DOHH2 (cell line): Measurements from ENCODE around the gene CDT1.

Source experiments
- H3F3A ChIP-seq: fragments of 200-600 bp; sonication (generic), shearing (Covaris generic); 2 replicates; pipeline ENCODE4 v1.6.0; 2016; ENCODE audit warnings: antibody characterized with exemption, mild to moderate bottlenecking; ENCODE audit not compliant: control insufficient read depth, insufficient read depth
- H3K27ac ChIP-seq: fragments of 200-600 bp; sonication (generic); 2 replicates; pipeline ENCODE4 v1.5.1; 2014; ENCODE audit warnings: low read depth, mild to moderate bottlenecking, low read length, moderate library complexity
- H3K27me3 ChIP-seq: fragments of 200-600 bp; sonication (generic); 2 replicates; pipeline ENCODE4 v1.6.1; 2014; ENCODE audit warnings: mild to moderate bottlenecking, low read length, mixed read lengths; ENCODE audit not compliant: control insufficient read depth
- H3K36me3 ChIP-seq: fragments of 200-600 bp; sonication (generic); 2 replicates; pipeline ENCODE4 v1.6.1; 2014; ENCODE audit warnings: mild to moderate bottlenecking, low read length, moderate library complexity, mixed read lengths; ENCODE audit not compliant: control insufficient read depth
- H3K4me1 ChIP-seq: fragments of 200-600 bp; sonication (generic); 2 replicates; pipeline ENCODE4 v1.6.1; 2014; ENCODE audit warnings: mild to moderate bottlenecking, low read length, mixed read lengths; ENCODE audit not compliant: control insufficient read depth
- H3K4me2 ChIP-seq: fragments of 200-600 bp; sonication (generic); 2 replicates; pipeline ENCODE4 v1.6.0; 2014; ENCODE audit warnings: mild to moderate bottlenecking, low read length, moderate library complexity
- H3K4me3 ChIP-seq: fragments of 200-600 bp; sonication (generic); 2 replicates; pipeline ENCODE4 v1.5.1; 2014; ENCODE audit warnings: mild to moderate bottlenecking, low read length, mixed read lengths
- H3K79me2 ChIP-seq: fragments of 200-600 bp; sonication (generic); 2 replicates; pipeline ENCODE4 v1.6.1; 2014; ENCODE audit warnings: mild to moderate bottlenecking, low read length, mixed read lengths; ENCODE audit not compliant: control insufficient read depth
- H3K9me2 ChIP-seq: fragments of 200-600 bp; sonication (generic); replicated peaks from 2 replicates; pipeline ENCODE4 v1.6.1; 2014; ENCODE audit warnings: mild to moderate bottlenecking, low read length, mixed read lengths; ENCODE audit not compliant: control insufficient read depth
- H3K9me3 ChIP-seq: fragments of 200-600 bp; sonication (generic); 2 replicates; pipeline ENCODE4 v1.6.1; 2014; ENCODE audit warnings: antibody characterized with exemption, low read length, mixed read lengths; ENCODE audit not compliant: control insufficient read depth, insufficient read depth
- H4K20me1 ChIP-seq: fragments of 200-600 bp; sonication (generic); 2 replicates; pipeline ENCODE4 v1.6.0; 2014; ENCODE audit warnings: low read depth, mild to moderate bottlenecking, antibody characterized with exemption, low read length, moderate library complexity; ENCODE audit not compliant: control insufficient read depth, insufficient read depth
- CTCF ChIP-seq: fragments of 200-600 bp; sonication (generic); IDR thresholded peaks from one replicate; pipeline ENCODE4 v1.5.1; 2014; ENCODE audit warnings: antibody characterized with exemption, mild to moderate bottlenecking, low read depth, low read length; ENCODE audit not compliant: poor library complexity, severe bottlenecking
- EZH2phosphoT487 ChIP-seq: fragments of 200-600 bp; sonication (generic); IDR thresholded peaks from 2 replicates; pipeline ENCODE4 v1.6.1; 2017; ENCODE audit warnings: borderline replicate concordance, mild to moderate bottlenecking, antibody characterized with exemption, low read length, moderate library complexity, mixed read lengths

The CDT1 gene

GRCh38 chr16:88772871-88773811 is 30.4 kb upstream of the CDT1 start:
- H4K20me1 ChIP-seq: peaks cover 25% of the 10 kb centered on the region
- TF ChIP-seq EZH2phosphoT487: no peak
- no peak for TF ChIP-seq CTCF
- peaks cover 99% of the 10 kb centered on the region for H3K79me2 ChIP-seq
- H3K36me3 ChIP-seq: peaks cover 20% of the 10 kb centered on the region
- H3F3A ChIP-seq: 0 out of 2 replicates have a peak, but pooled peaks cover 4% of the 10 kb centered on the region
- no peaks in the 10 kb centered on the region for H3K9me3 ChIP-seq
- H3K27ac ChIP-seq: no peak overlapping the region
- no peaks in the 10 kb centered on the region for H3K27me3 ChIP-seq
- no peak overlapping the region for H3K4me3 ChIP-seq
- peaks cover 39% of the 10 kb centered on the region for H3K4me1 ChIP-seq
- H3K9me2 ChIP-seq: no peaks in the 10 kb centered on the region
- H3K4me2 ChIP-seq: no peak overlapping the region

- 0 out of 2 replicates have a peak, but pooled peaks cover 4% of the 10 kb centered on the region for H3F3A ChIP-seq
- H3K4me1 ChIP-seq: peaks cover 39% of the 10 kb centered on the region
- H3K79me2 ChIP-seq: peaks cover 99% of the 10 kb centered on the region
- no peak overlapping the region for H3K27ac ChIP-seq
- H3K9me3 ChIP-seq: no peaks in the 10 kb centered on the region
- H3K36me3 ChIP-seq: peaks cover 25% of the 10 kb centered on the region
- H3K9me2 ChIP-seq: no peaks in the 10 kb centered on the region
- no peak for TF ChIP-seq EZH2phosphoT487
- TF ChIP-seq CTCF: no peak
- H3K4me2 ChIP-seq: no peak overlapping the region
- no peak overlapping the region for H3K4me3 ChIP-seq
- no peaks in the 10 kb centered on the region for H3K27me3 ChIP-seq
- H4K20me1 ChIP-seq: peaks cover 22% of the 10 kb centered on the region
Observed at GRCh38 chr16:88773812-88774291, 29.7 kb upstream of the CDT1 start.

GRCh38 chr16:88774544-88775393 is 28.8 kb upstream of the CDT1 start:
- Histone ChIP-seq H4K20me1 (peaks cover 17% of the 10 kb centered on the region), H3K4me2 (no peak overlapping the region), H3K9me3 (no peaks in the 10 kb centered on the region), H3K79me2 (peaks cover 99% of the 10 kb centered on the region), H3K4me1 (peaks cover 33% of the 10 kb centered on the region), H3F3A (0 out of 2 replicates have a peak, but pooled peaks cover 4% of the 10 kb centered on the region), H3K4me3 (no peak overlapping the region), H3K9me2 (no peaks in the 10 kb centered on the region), H3K36me3 (peaks cover 25% of the 10 kb centered on the region), H3K27ac (no peak overlapping the region), H3K27me3 (no peaks in the 10 kb centered on the region)
- TF ChIP-seq EZH2phosphoT487 (no peak), CTCF (no peak)
